HS-27A (cell line): ENCODE measurements around the gene ZNF263.
A peak's percentile ranks its signal among the peaks of the same experiment; 100 is the strongest.

Source experiments
- DNase-seq: peaks from one replicate; pipeline ENCODE4 v3.0.0-alpha.2; 2012; ENCODE audit warnings: low read depth, missing footprints

The ZNF263 gene

GRCh38 chr16:3282730-3283542, at the start of gene ZNF263:
Gene ZNF263 (plus strand): TSS chr16:3283491. CDS start chr16:3283819, 328 bp downstream.
- peak; percentile 87 for DNase-seq

GRCh38 chr16:3234543-3234856, 48.8 kb upstream of the ZNF263 start:
- DNase-seq, result no peak

GRCh38 chr16:3234857-3235561, 48.3 kb upstream of the ZNF263 start, which contains the start of gene ZNF200:
Gene ZNF200 (minus strand): TSS chr16:3235158. CDS start chr16:3233755, 1,403 bp downstream.
- peak; percentile 84 for DNase-seq

GRCh38 chr16:3235856-3236669, 47.2 kb upstream of the ZNF263 start:
- DNase-seq, result no peak

- DNase-seq, result no peak
Measured at GRCh38 chr16:3241761-3242160, 41.5 kb upstream of the ZNF263 start.

GRCh38 chr16:3242709-3243108, 40.6 kb upstream of the ZNF263 start:
- no peak for DNase-seq

GRCh38 chr16:3243882-3244281, 39.4 kb upstream of the ZNF263 start:
- DNase-seq, result no peak

- DNase-seq, result no peak
Measured at GRCh38 chr16:3246002-3246401, 37.3 kb upstream of the ZNF263 start.

- no peak for DNase-seq
Measured at GRCh38 chr16:3246876-3247275, 36.4 kb upstream of the ZNF263 start.

- DNase-seq, result no peak
Measured at GRCh38 chr16:3248596-3248995, 34.7 kb upstream of the ZNF263 start.

GRCh38 chr16:3249020-3249419, 34.3 kb upstream of the ZNF263 start:
- DNase-seq, result no peak

GRCh38 chr16:3249451-3249850, 33.8 kb upstream of the ZNF263 start:
- no peak for DNase-seq

GRCh38 chr16:3252967-3253366, 30.3 kb upstream of the ZNF263 start:
- no peak for DNase-seq

GRCh38 chr16:3254309-3254708, 29.0 kb upstream of the ZNF263 start:
- DNase-seq, result no peak

GRCh38 chr16:3256146-3256865, 27.0 kb upstream of the ZNF263 start, which contains the start of gene MEFV:
Gene MEFV (minus strand): TSS chr16:3256633. CDS start chr16:3256587, 46 bp downstream.
- no peak for DNase-seq

- no peak for DNase-seq
Measured at GRCh38 chr16:3256866-3257465, 26.3 kb upstream of the ZNF263 start.

- no peak for DNase-seq
Measured at GRCh38 chr16:3259836-3260235, 23.5 kb upstream of the ZNF263 start.

- no peak for DNase-seq
Measured at GRCh38 chr16:3262517-3262916, 20.8 kb upstream of the ZNF263 start.

- peak; percentile 79 for DNase-seq
Measured at GRCh38 chr16:3264137-3265036, 18.9 kb upstream of the ZNF263 start.

- DNase-seq, result no peak
Measured at GRCh38 chr16:3266873-3267537, 16.3 kb upstream of the ZNF263 start.
